Right lung (tissue), 5 donors: ENCODE results near the gene EBLN2. TPM values are rescaled to one million over a fixed set of nuclear protein-coding genes. Genes with fewer than 3 reads are reported as not detected.
A peak's percentile ranks its signal among the peaks of the same experiment; 100 is the strongest.

ENCODE experiments used
- DNase-seq, 2 donors: peaks; one replicate each; pipeline ENCODE4 v3.0.0-alpha.2; 2013
- polyA plus RNA-seq, 5 donors: library from polyadenylated mRNA; unstranded; fragments of 120-200 nt; gene quantifications; one replicate each; pipeline versions ENCODE4 v1.2.1 to v1.2.3, GENCODE V29; 2013; ENCODE audit warnings: inconsistent platforms in 1 of 5, low replicate concordance in 1 of 5; ENCODE audit not compliant: insufficient read length in 5 of 5, insufficient read depth in 1 of 5

The EBLN2 gene
- polyA plus RNA-seq, 5 donors: 4.8 to 9.1 (median 8.6) TPM

- peak; percentile 74 to 85 for DNase-seq
These were observed 39.5 kb downstream of the EBLN2 start for GRCh38 chr3:73100741-73101559.

- DNase-seq: no peak
These were observed 40.4 kb downstream of the EBLN2 start for GRCh38 chr3:73101881-73102280.

DNA sequence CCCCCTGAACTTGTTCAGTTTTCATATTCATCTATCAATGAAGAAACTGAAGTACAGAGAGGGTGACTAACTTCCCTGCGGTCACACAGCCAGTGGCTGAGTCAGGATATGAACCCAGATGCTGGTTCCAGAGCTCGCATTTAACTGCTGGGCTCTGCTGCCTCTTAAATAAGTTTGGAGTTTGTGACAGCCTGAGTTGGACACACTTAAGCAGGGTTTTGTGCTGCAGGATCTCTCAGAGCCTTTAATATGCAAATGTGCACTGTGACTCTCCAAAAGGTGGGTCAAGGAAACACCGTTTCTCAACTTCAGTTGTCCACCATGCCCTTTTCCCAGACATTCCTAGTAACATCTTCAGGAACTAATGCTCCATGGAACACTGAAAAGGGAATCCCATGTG lies 45.8 kb downstream of the EBLN2 start:
- no peak for DNase-seq

DNA sequence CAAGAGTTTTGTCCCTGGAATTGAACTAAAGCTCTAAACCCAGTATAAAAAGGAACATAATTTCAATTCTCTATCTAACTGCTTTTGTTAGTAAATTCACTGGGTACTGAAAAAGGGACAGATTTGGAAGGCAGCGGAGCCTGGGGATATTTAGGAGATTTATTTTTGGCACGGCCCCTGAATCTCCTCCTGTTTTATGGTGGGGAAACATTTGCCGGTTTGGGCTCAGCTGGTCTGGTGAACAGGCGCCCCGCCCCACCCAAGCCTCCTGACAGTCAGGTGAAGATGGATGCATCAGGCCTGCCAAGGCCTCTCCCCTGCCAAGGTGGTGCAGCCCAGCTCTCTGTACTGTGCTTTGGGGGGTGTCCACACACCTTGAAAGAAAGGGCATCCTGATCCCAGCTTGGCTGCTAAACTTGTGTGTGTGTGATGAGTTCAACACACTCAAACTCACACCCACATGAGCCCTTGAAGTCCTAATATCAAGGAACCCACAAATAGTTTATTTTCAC lies 46.3 kb downstream of the EBLN2 start:
- DNase-seq: no peak

GRCh38 chr3:73108750-73109149 lies 47.3 kb downstream of the EBLN2 start:
- DNase-seq: no peak

- no peak for DNase-seq
These were observed 49.1 kb downstream of the EBLN2 start for GRCh38 chr3:73110530-73110929.

Other genes with a start within 250 kb of the EBLN2 start
- gene SHQ1, start 213.2 kb upstream of the EBLN2 start, polyA plus RNA-seq: 10 to 100 TPM; 18.8 to 26.1 (median 21.7) TPM
- 10 to 100 TPM; 12.4 to 18.3 (median 16.7) TPM for gene GXYLT2, start 173.6 kb upstream of the EBLN2 start, polyA plus RNA-seq
- gene PPP4R2, start 64.8 kb upstream of the EBLN2 start, polyA plus RNA-seq: 100 to 1,000 TPM in 1 of 5 donors, 10 to 100 TPM in 4; 57.3 to 105 (median 85.6) TPM